HepG2 (cell line): ENCODE measurements around the gene SLC9A9. TPM values are rescaled to one million over a fixed set of nuclear protein-coding genes. Genes with fewer than 3 reads are reported as not detected.

Source experiments
- ATAC-seq: fragments of 200-7000 bp; cut with Tn5 transposase; 3 replicates; pipeline ENCODE4 v1.9.1; 2020; ENCODE audit warnings: mild to moderate bottlenecking, moderate library complexity
- BruUV-seq: library from RNA; stranded (reverse); fragments of 400-500 nt; replicated peaks from 2 replicates; lab custom pipeline; 2021; lab: Mats Ljungman, UMichigan
- CTCF ChIA-PET: fragments of 300-600 bp; formaldehyde crosslinking; extraction: SDS; loops from one replicate; lab custom pipeline; 2021; ENCODE audit warnings: low total read pairs, inconsistent platforms, low intra/inter-chr PET ratio; lab: Yijun Ruan, JAX
- POLR2A ChIA-PET: fragments of 350-600 bp; sonication (Branson Sonifier 250); formaldehyde crosslinking; loops from one replicate; lab custom pipeline; 2020; ENCODE audit warnings: antibody characterized with exemption, inconsistent platforms; lab: Yijun Ruan, JAX
- DNase-seq: peaks from one replicate; pipeline ENCODE4 v3.0.0-alpha.2; 2015; ENCODE audit warnings: low spot score
- FAIRE-seq: peaks from 3 replicates; lab custom pipeline; 2011; peaks lifted over from hg19 to GRCh38; lab: Jason Lieb, UNC
- H2AFZ ChIP-seq: one replicate; pipeline ENCODE4 v1.6.1; 2011; ENCODE audit warnings: low read length, inconsistent platforms
- H3K27ac ChIP-seq: fragments of 300-600 bp; 3 replicates; pipeline ENCODE4 v1.8.0; 2011; ENCODE audit warnings: mixed run types, mild to moderate bottlenecking, mixed read lengths, low read length, inconsistent platforms; ENCODE audit not compliant: insufficient read depth; ENCODE audit errors: extremely low read length
- H3K27me3 ChIP-seq, 2 experiments: fragments of 200-600 bp in 1 of 2; 2 replicates in 1 of 2; 3 replicates in 1 of 2; pipeline versions ENCODE4 v1.6.0 to v1.8.0; 2011; ENCODE audit warnings: low read length in 2 of 2, mild to moderate bottlenecking in 2 of 2, moderate library complexity in 2 of 2, inconsistent platforms in 1 of 2; ENCODE audit not compliant: insufficient read depth in 2 of 2, control insufficient read depth in 1 of 2
- H3K36me3 ChIP-seq, 2 experiments: fragments of 200-600 bp in 1 of 2; replicated peaks in 1 of 2; 2 replicates in 1 of 2; 3 replicates in 1 of 2; pipeline versions ENCODE4 v1.5.1 to v1.8.0; 2011; ENCODE audit warnings: low read length in 2 of 2, inconsistent platforms in 1 of 2; ENCODE audit not compliant: insufficient read depth in 2 of 2, control insufficient read depth in 1 of 2
- H3K4me1 ChIP-seq: 2 replicates; pipeline ENCODE4 v1.5.1; 2012; ENCODE audit warnings: low read length, inconsistent platforms; ENCODE audit not compliant: insufficient read depth
- H3K4me2 ChIP-seq: 2 replicates; pipeline ENCODE4 v1.6.0; 2011; ENCODE audit warnings: low read depth, low read length, inconsistent platforms
- H3K4me3 ChIP-seq, 3 experiments: fragments of 200-600 bp in 1 of 3; sonication (generic), shearing (Covaris generic) in 1 of 3; replicated peaks in 1 of 3; 2 replicates each; pipeline ENCODE4 v1.5.1; 2011 to 2016; ENCODE audit warnings: low read length in 3 of 3, inconsistent platforms in 2 of 3, low read depth in 2 of 3, mild to moderate bottlenecking in 2 of 3, control low read depth in 1 of 3, mixed read lengths in 1 of 3; ENCODE audit not compliant: insufficient read depth in 1 of 3
- H3K79me2 ChIP-seq: one replicate; pipeline ENCODE4 v1.6.1; 2011; ENCODE audit warnings: low read length, inconsistent platforms; ENCODE audit not compliant: insufficient read depth
- H3K9ac ChIP-seq: 2 replicates; pipeline ENCODE4 v1.6.0; 2011; ENCODE audit warnings: mild to moderate bottlenecking, low read depth, low read length, inconsistent platforms; ENCODE audit not compliant: insufficient read depth
- H3K9me3 ChIP-seq: 2 replicates; pipeline ENCODE4 v1.5.1; 2012; ENCODE audit warnings: mild to moderate bottlenecking, low read length
- H4K20me1 ChIP-seq: 2 replicates; pipeline ENCODE4 v1.6.0; 2011; ENCODE audit warnings: inconsistent platforms, mild to moderate bottlenecking, low read length, moderate library complexity; ENCODE audit not compliant: insufficient read depth
- ARHGAP35 ChIP-seq: sonication (generic); formaldehyde crosslinking; IDR thresholded peaks from 2 replicates; pipeline ENCODE4 v1.9.0; 2022; ENCODE audit warnings: mild to moderate bottlenecking, inconsistent platforms, moderate library complexity, missing genetic modification reagents, borderline replicate concordance
- EP300 ChIP-seq, 3 experiments: sonication (generic) in 1 of 3; formaldehyde crosslinking in 1 of 3; IDR thresholded peaks; 2 replicates each; pipeline versions ENCODE4 v1.5.1 to v1.6.1; 2011 to 2020; ENCODE audit warnings: low read depth in 2 of 3, low read length in 2 of 3, borderline replicate concordance in 1 of 3, improper control_type of control experiment in 1 of 3, mild to moderate bottlenecking in 1 of 3, missing genetic modification reagents in 1 of 3, moderate library complexity in 1 of 3
- FLYWCH1 ChIP-seq: sonication (generic); formaldehyde crosslinking; IDR thresholded peaks from 2 replicates; pipeline ENCODE4 v1.8.1; 2023; ENCODE audit warnings: mild to moderate bottlenecking, missing genetic modification reagents
- FOXK2 ChIP-seq: fragments of 450-650 bp; IDR thresholded peaks from 2 replicates; pipeline ENCODE4 v1.6.1; 2016
- HDAC1 ChIP-seq: sonication (generic); formaldehyde crosslinking; IDR thresholded peaks from 2 replicates; pipeline ENCODE4 v1.5.1; 2020; ENCODE audit warnings: mild to moderate bottlenecking, missing genetic modification reagents
- HMGA1 ChIP-seq: sonication (generic); formaldehyde crosslinking; conservative IDR thresholded peaks from 2 replicates; pipeline ENCODE4 v1.4.0; 2020; ENCODE audit warnings: missing genetic modification reagents
- MED1 ChIP-seq: sonication (generic); formaldehyde crosslinking; IDR thresholded peaks from 2 replicates; pipeline ENCODE4 v1.4.0; 2020; ENCODE audit warnings: missing genetic modification reagents
- NCOA5 ChIP-seq: sonication (generic); formaldehyde crosslinking; IDR thresholded peaks from 2 replicates; pipeline ENCODE4 v1.4.0; 2020; ENCODE audit warnings: missing genetic modification reagents
- REPIN1 ChIP-seq: sonication (generic); formaldehyde crosslinking; IDR thresholded peaks from 2 replicates; pipeline ENCODE4 v1.8.0; 2022; ENCODE audit warnings: missing genetic modification reagents, low read depth, mild to moderate bottlenecking, borderline replicate concordance
- SAP130 ChIP-seq: IDR thresholded peaks from 2 replicates; pipeline ENCODE4 v1.6.1; 2016; ENCODE audit warnings: low read depth
- TRIM24 ChIP-seq: sonication (generic); formaldehyde crosslinking; IDR thresholded peaks from 2 replicates; pipeline ENCODE4 v1.8.0; 2022; ENCODE audit warnings: mild to moderate bottlenecking, missing genetic modification reagents
- U2AF2 ChIP-seq: fragments of 200-400 bp; formaldehyde crosslinking; IDR thresholded peaks from 2 replicates; pipeline ENCODE4 v1.6.1; 2017; ENCODE audit warnings: low read depth, mild to moderate bottlenecking, low read length
- ZFY ChIP-seq: sonication (generic); formaldehyde crosslinking; IDR thresholded peaks from 2 replicates; pipeline ENCODE4 v1.4.0; 2020; ENCODE audit warnings: missing genetic modification reagents
- ZNF230 ChIP-seq: sonication (generic); formaldehyde crosslinking; IDR thresholded peaks from 2 replicates; pipeline ENCODE4 v1.4.0; 2020; ENCODE audit warnings: mild to moderate bottlenecking, missing genetic modification reagents
- ZNF264 ChIP-seq: sonication (generic); formaldehyde crosslinking; IDR thresholded peaks from 2 replicates; pipeline ENCODE4 v1.4.0; 2020; ENCODE audit warnings: missing genetic modification reagents
- ZNF431 ChIP-seq: sonication (generic); formaldehyde crosslinking; IDR thresholded peaks from 2 replicates; pipeline ENCODE4 v1.9.0; 2022; ENCODE audit warnings: missing genetic modification reagents, low read depth, mild to moderate bottlenecking, borderline replicate concordance
- ZNF646 ChIP-seq: sonication (generic); formaldehyde crosslinking; IDR thresholded peaks from 2 replicates; pipeline ENCODE4 v1.9.0; 2021; ENCODE audit warnings: mild to moderate bottlenecking, missing genetic modification reagents
- ZNF713 ChIP-seq: sonication (generic); formaldehyde crosslinking; IDR thresholded peaks from 2 replicates; pipeline ENCODE4 v1.4.0; 2020; ENCODE audit warnings: mild to moderate bottlenecking, missing genetic modification reagents
- ZNF775 ChIP-seq: sonication (generic); formaldehyde crosslinking; IDR thresholded peaks from 2 replicates; pipeline ENCODE4 v1.4.0; 2020; ENCODE audit warnings: missing genetic modification reagents, mild to moderate bottlenecking, moderate library complexity, borderline replicate concordance
- ZNF850 ChIP-seq: sonication (generic); formaldehyde crosslinking; conservative IDR thresholded peaks from 2 replicates; pipeline ENCODE4 v1.9.0; 2021; ENCODE audit warnings: mild to moderate bottlenecking, missing genetic modification reagents
- ZNF891 ChIP-seq: sonication (generic); formaldehyde crosslinking; IDR thresholded peaks from 2 replicates; pipeline ENCODE4 v1.5.0; 2020; ENCODE audit warnings: mild to moderate bottlenecking, missing genetic modification reagents
- WGBS: methylation state at CpG from one replicate; pipeline ENCODE4 v1.1.6; 2017; ENCODE audit warnings: low lambda C conversion rate; 5-methylcytosine and 5-hydroxymethylcytosine counted together
- in situ Hi-C: cut with HindIII; loops from 2 replicates; pipeline ENCODE4 v1.10.0; 2017; ENCODE audit warnings: low pct_unique_long_range_greater_than_20kb; ENCODE audit not compliant: extremely low pct_ligation_motif_present
- intact Hi-C: fragments of 100-400 bp; cut with micrococcal nuclease; formaldehyde crosslinking; loops from one replicate; pipeline ENCODE4 v1.10.0; 2022; ENCODE audit not compliant: unreplicated experiment
- polyA plus RNA-seq, 8 experiments: library from polyadenylated mRNA; depleted of rRNA in 3 of 8; stranded (reverse) in 7 of 8; unstranded in 1 of 8; fragments of >200 nt; fragmentation: Illumina TruSeq in 4 of 8; extraction: Trizol in 4 of 8; gene quantifications; 2 replicates each; pipeline versions ENCODE4 v1.2.1 to v1.2.3, GENCODE V29; 2011 to 2016; ENCODE audit warnings: low read depth in 4 of 8, missing spikeins in 1 of 8, mixed read lengths in 1 of 8; ENCODE audit not compliant: insufficient read depth in 1 of 8
- total RNA-seq, 5 experiments: library from RNA; depleted of rRNA; stranded (reverse); fragments of >200 nt; fragmentation: Illumina TruSeq; extraction: Trizol; gene quantifications; 2 replicates each; pipeline ENCODE4 v1.2.3, GENCODE V29; 2016; ENCODE audit warnings: low read depth in 1 of 5

Gene SLC9A9
- total and polyA plus RNA-seq, 2 of the 13 experiments (the other 11 are each of a cell fraction or from before 2014, with no cell fraction given): not detected

DNA sequence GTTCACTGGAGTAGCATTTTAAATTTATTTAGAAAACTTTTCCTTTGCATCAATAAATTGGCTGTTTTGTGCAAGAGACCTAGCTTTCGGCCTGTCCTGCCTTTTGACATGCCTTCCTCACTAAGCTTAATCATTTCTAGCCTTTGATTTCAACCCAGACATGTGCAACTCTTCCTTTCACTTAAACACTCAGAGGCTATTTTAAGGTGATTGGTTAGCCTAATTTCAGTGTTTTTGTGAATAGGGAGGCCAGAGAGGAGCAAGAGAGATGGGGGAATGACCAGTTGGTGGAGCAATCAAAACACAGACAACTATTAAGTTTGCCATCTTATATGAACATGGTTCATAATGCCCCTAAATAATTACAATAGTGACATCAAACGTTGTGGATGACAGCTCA is 333.4 kb downstream of the SLC9A9 start (continued):
- TF ChIP-seq ARHGAP35 (CRISPR knock-in tag) (no peak), ZNF891 (CRISPR knock-in tag) (no peak), U2AF2 (no peak), SAP130 (no peak), ZNF775 (CRISPR knock-in tag) (no peak), HDAC1 (CRISPR knock-in tag) (no peak), ZNF230 (no peak), REPIN1 (CRISPR knock-in tag) (no peak), TRIM24 (CRISPR knock-in tag) (no peak)
- TF ChIP-seq, all 625 proteins: peak for 0

DNA sequence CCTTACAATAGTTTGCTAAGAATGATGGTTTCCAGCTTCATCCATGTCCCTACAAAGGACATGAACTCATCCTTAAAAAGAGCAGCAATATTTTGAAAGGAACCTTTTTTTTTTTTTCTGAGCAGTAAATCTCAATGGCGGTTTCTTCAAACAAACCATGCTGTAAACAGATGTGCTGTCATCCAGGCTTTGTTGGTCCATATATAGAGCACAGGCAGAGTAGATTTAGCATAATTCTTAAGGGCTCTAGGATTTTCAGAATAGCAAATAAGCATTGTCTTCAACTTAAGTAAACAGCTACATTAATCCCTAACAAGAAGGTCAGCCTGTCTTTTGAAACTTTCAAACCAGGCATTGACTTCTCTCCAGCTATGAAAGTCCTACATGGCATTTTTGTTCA is 334.2 kb downstream of the SLC9A9 start:
- Histone ChIP-seq H3K4me3 (no peak overlapping the region), H3K9ac (no peak overlapping the region), H3K4me1 (0 out of 2 replicates have a peak, but pooled peaks cover 6% of the 10 kb centered on the region), H3K4me2 (no peak overlapping the region), H3K36me3 (no peaks in the 10 kb centered on the region), H3K27me3 (no peaks in the 10 kb centered on the region), H2AFZ (no peak overlapping the region), H3K79me2 (no peaks in the 10 kb centered on the region), H3K9me3 (no peaks in the 10 kb centered on the region), H3K27ac (no peak overlapping the region), H4K20me1 (no peaks in the 10 kb centered on the region)
- ChIA-PET CTCF (no interaction called here), POLR2A (no interaction called here)
- DNase-seq: no peak
- intact Hi-C loops (no loop called here), in situ Hi-C loops (no loop called here)
- 23% methylated on average over 1 of the region's 1 CpG for WGBS
- ATAC-seq: no peak
- BruUV-seq: no TSS peak
- no peak for FAIRE-seq
- no peak for TF ChIP-seq ZNF431
- no peak for TF ChIP-seq HMGA1 (CRISPR knock-in tag)
- TF ChIP-seq ZNF646 (CRISPR knock-in tag): no peak
- no peak for TF ChIP-seq FLYWCH1 (CRISPR knock-in tag)
- TF ChIP-seq EP300 (IDR thresholded peaks at IDR 0.05; ENCODE audit: low read depth in 2 of 2, low read length in 2 of 2): no peak
- TF ChIP-seq EP300 (CRISPR knock-in tag; IDR thresholded peaks at IDR 0.05; ENCODE audit: borderline replicate concordance): no peak
- no peak for TF ChIP-seq NCOA5 (CRISPR knock-in tag)
- TF ChIP-seq ZNF713: no peak
- TF ChIP-seq MED1: no peak
- no peak for TF ChIP-seq ZNF264 (CRISPR knock-in tag)
- no peak for TF ChIP-seq ZNF850 (CRISPR knock-in tag)
- TF ChIP-seq ZFY: no peak
- no peak for TF ChIP-seq FOXK2
